CD8-positive, alpha-beta memory T cell (primary cell): ENCODE results near the gene HES3. TPM values are rescaled to one million over a fixed set of nuclear protein-coding genes. Genes with fewer than 3 reads are reported as not detected.

ENCODE experiments used
- CTCF ChIA-PET: fragments of 350-600 bp; sonication (Branson Sonifier 250); formaldehyde crosslinking; loops from one replicate; lab custom pipeline; 2021; ENCODE audit warnings: antibody characterized with exemption; lab: Charles Lee
- POLR2A ChIA-PET: fragments of 350-600 bp; sonication (Branson Sonifier 250); formaldehyde crosslinking; loops from one replicate; lab custom pipeline; 2021; ENCODE audit warnings: antibody characterized with exemption; lab: Charles Lee
- DNase-seq, 5 donors: peaks; one replicate each; pipeline versions ENCODE4 v3.0.0 to v3.0.0-alpha.2; 2020 to 2022; ENCODE audit warnings: mixed read lengths in 1 of 5
- H3K27ac ChIP-seq: one replicate; pipeline ENCODE4 v1.7.0; 2013; ENCODE audit warnings: low read depth, mild to moderate bottlenecking, low read length, moderate library complexity
- H3K27me3 ChIP-seq: 2 replicates; pipeline ENCODE4 v1.7.0; 2013; ENCODE audit warnings: low read length, mild to moderate bottlenecking; ENCODE audit not compliant: insufficient read depth, poor library complexity, severe bottlenecking
- H3K36me3 ChIP-seq: 2 replicates; pipeline ENCODE4 v1.7.0; 2013; ENCODE audit warnings: mild to moderate bottlenecking, low read length, moderate library complexity; ENCODE audit not compliant: insufficient read depth
- H3K4me1 ChIP-seq: 2 replicates; pipeline ENCODE4 v1.7.0; 2013; ENCODE audit warnings: mild to moderate bottlenecking, low read length, moderate library complexity; ENCODE audit not compliant: insufficient read depth
- H3K4me3 ChIP-seq: 2 replicates; pipeline ENCODE4 v1.7.0; 2013; ENCODE audit warnings: mild to moderate bottlenecking, low read length
- H3K9me3 ChIP-seq: 2 replicates; pipeline ENCODE4 v1.7.0; 2013; ENCODE audit warnings: mild to moderate bottlenecking, low read length
- H3K27ac Mint-ChIP-seq, 8 donors: one replicate each; pipeline ENCODE4 v1.8.0; 2020 to 2021; ENCODE audit warnings: mixed read lengths in 8 of 8, mild to moderate bottlenecking in 6 of 8, inconsistent platforms in 3 of 8, moderate library complexity in 3 of 8
- H3K27me3 Mint-ChIP-seq, 2 donors: one replicate each; pipeline ENCODE4 v1.8.0; 2020 to 2021; ENCODE audit warnings: mixed read lengths in 2 of 2, mild to moderate bottlenecking in 1 of 2, moderate library complexity in 1 of 2
- H3K36me3 Mint-ChIP-seq, 3 donors: one replicate each; pipeline ENCODE4 v1.8.0; 2020 to 2021; ENCODE audit warnings: mixed read lengths in 3 of 3, inconsistent platforms in 1 of 3, mild to moderate bottlenecking in 1 of 3
- H3K4me1 Mint-ChIP-seq, 3 donors: one replicate each; pipeline ENCODE4 v1.8.0; 2020 to 2021; ENCODE audit warnings: mixed read lengths in 3 of 3, inconsistent platforms in 1 of 3, mild to moderate bottlenecking in 1 of 3
- H3K4me3 Mint-ChIP-seq, 7 donors: one replicate each; pipeline ENCODE4 v1.8.0; 2020 to 2021; ENCODE audit warnings: mixed read lengths in 7 of 7, mild to moderate bottlenecking in 6 of 7, moderate library complexity in 4 of 7, inconsistent platforms in 2 of 7
- H3K9me3 Mint-ChIP-seq, 5 donors: one replicate each; pipeline ENCODE4 v1.8.0; 2020 to 2022; ENCODE audit warnings: mixed read lengths in 5 of 5, mild to moderate bottlenecking in 3 of 5, moderate library complexity in 2 of 5, inconsistent platforms in 1 of 5
- polyA plus RNA-seq: library from polyadenylated mRNA; unstranded; fragments of 300-500 nt; fragmentation: Illumina TruSeq; gene quantifications from one replicate; pipeline ENCODE4 v1.2.3, GENCODE V29; 2021
- total RNA-seq, 2 experiments: library from RNA; stranded (reverse); gene quantifications; one replicate each; pipeline ENCODE4 v1.2.3, GENCODE V29; 2021

The HES3 gene
- total and polyA plus RNA-seq, 3 experiments from 2014 or later, result not detected

GRCh38 chr1:6205849-6206519, 38.0 kb upstream of the HES3 start, which contains the start of gene RNF207:
RNF207 (plus strand) TSS chr1:6206119; CDS start chr1:6206536, 417 bp downstream.
- Histone ChIP-seq H3K4me1 (peaks cover 12% of the 10 kb centered on the region), H3K27ac (peak within 1 kb of the TSS; percentile 73), H3K36me3 (no peaks in the 10 kb centered on the region), H3K4me3 (peak within 1 kb of the TSS; percentile 47), H3K27me3 (peaks cover 12% of the 10 kb centered on the region), H3K9me3 (no peaks in the 10 kb centered on the region)
- POLR2A ChIA-PET, result interaction anchor here (0.5 kb wide), 1 partner anchor 435 kb away, joined by 3 read pairs; no protein-coding TSS in a partner anchor
- H3K36me3 Mint-ChIP-seq, result no peaks in the 10 kb centered on the region
- H3K4me3 Mint-ChIP-seq, result peak within 1 kb of the TSS; percentile 70 to 92 (median 73)
- DNase-seq, result peak in 4 of 5 donors; percentile 27 to 61 (median 46)
- H3K4me1 Mint-ChIP-seq, result peaks cover 2 to 19% (median 4%) of the 10 kb centered on the region in 3 donors
- peak within 1 kb of the TSS in 1 of 8 donors; percentile 40 for H3K27ac Mint-ChIP-seq
- CTCF ChIA-PET, result interaction anchor here (0.8 to 1.0 kb wide), 2 partner anchors 14 to 579 kb away, joined by 3 read pairs; no protein-coding TSS in a partner anchor
- no peaks in the 10 kb centered on the region for H3K9me3 Mint-ChIP-seq
- peaks cover 4 to 12% of the 10 kb centered on the region in 2 donors for H3K27me3 Mint-ChIP-seq

DNA sequence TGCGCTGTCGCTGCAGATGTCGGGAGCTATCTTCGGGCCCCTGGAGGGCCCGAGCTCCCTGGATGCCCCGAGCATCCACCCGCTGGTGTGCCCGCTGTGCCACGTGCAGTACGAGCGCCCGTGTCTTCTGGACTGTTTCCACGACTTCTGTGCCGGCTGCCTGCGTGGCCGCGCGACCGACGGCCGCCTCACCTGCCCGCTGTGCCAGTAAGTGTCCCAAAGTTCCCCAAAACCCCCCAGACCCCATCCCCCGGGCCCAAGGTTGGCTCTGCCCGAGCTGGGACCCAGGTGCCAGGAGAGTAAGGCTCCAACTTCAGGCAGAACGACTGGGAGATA, 37.5 kb upstream of the HES3 start:
- Mint-ChIP-seq H3K36me3 (no peaks in the 10 kb centered on the region), H3K4me1 (peaks cover 0 to 17% (median 4%) of the 10 kb centered on the region in 3 donors), H3K27ac (no peak overlapping the region), H3K9me3 (no peaks in the 10 kb centered on the region), H3K4me3 (peak overlapping the region; percentile 20 to 87 (median 63)), H3K27me3 (peaks cover 4 to 12% of the 10 kb centered on the region in 2 donors)
- H3K4me1 ChIP-seq, result peaks cover 12% of the 10 kb centered on the region
- ChIA-PET CTCF (interaction anchor here (0.8 to 1.0 kb wide), 2 partner anchors 15 to 578 kb away, joined by 3 read pairs; no protein-coding TSS in a partner anchor), POLR2A (interaction anchor here (0.5 kb wide), 1 partner anchor 435 kb away, joined by 3 read pairs; no protein-coding TSS in a partner anchor)
- no peak overlapping the region for H3K27ac ChIP-seq
- no peaks in the 10 kb centered on the region for H3K36me3 ChIP-seq
- H3K4me3 ChIP-seq, result peak overlapping the region; percentile 47
- no peak for DNase-seq
- H3K9me3 ChIP-seq, result no peaks in the 10 kb centered on the region
- peaks cover 12% of the 10 kb centered on the region for H3K27me3 ChIP-seq

DNA sequence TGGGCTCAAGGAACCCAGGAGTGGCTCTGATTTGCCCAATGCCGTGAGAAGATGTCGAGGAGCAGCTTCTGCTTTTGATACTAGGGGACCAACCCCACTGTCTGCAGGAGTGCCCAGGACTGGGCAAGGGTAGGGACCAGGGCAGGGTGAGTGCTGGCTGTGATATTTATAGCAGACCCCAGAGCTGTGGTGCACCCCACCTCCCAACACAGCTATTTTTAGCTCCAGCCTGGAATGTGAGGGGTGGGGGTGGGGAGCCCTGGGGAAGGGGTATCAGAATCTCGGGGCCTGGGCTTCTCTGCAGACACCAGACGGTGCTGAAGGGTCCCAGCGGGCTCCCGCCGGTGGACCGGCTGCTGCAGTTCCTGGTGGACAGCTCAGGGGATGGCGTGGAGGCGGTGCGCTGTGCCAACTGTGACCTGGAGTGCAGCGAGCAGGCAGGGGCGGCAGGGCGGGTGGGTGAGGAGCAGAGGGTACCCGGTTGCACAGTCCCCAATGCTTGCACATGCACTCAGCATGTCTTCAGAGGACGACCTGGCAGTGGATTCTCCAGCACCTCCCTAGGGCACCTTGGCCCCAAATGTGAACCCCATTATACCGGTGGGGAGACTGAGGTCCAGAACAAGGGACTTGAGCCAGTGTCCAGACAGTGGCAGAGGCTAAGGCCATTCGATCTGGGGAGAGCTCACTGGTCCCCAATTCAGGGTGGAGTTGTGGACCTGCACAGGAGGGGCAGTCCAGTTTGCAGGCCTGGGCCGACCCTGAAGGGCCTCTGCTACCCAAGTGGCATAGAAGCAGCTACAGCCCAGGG, 36.7 kb upstream of the HES3 start:
- H3K4me1 ChIP-seq, result peaks cover 12% of the 10 kb centered on the region
- H3K9me3 ChIP-seq, result no peaks in the 10 kb centered on the region
- peaks cover 12% of the 10 kb centered on the region for H3K27me3 ChIP-seq
- CTCF ChIA-PET, result interaction anchor here (0.8 to 1.3 kb wide), 3 partner anchors 16 to 577 kb away, joined by 3 read pairs; no protein-coding TSS in a partner anchor
- POLR2A ChIA-PET, result no interaction called here
- no peak overlapping the region for H3K4me3 ChIP-seq
- peaks cover 0 to 17% (median 4%) of the 10 kb centered on the region in 3 donors for H3K4me1 Mint-ChIP-seq
- no peaks in the 10 kb centered on the region for H3K36me3 Mint-ChIP-seq
- no peak for DNase-seq
- no peaks in the 10 kb centered on the region for H3K9me3 Mint-ChIP-seq
- peak overlapping the region; percentile 0 for H3K27ac ChIP-seq
- no peaks in the 10 kb centered on the region for H3K36me3 ChIP-seq
- no peak overlapping the region for H3K27ac Mint-ChIP-seq
- peaks cover 4 to 12% of the 10 kb centered on the region in 2 donors for H3K27me3 Mint-ChIP-seq
- H3K4me3 Mint-ChIP-seq, result peak overlapping the region in 6 of 7 donors; percentile 20 to 87 (median 48)

DNA sequence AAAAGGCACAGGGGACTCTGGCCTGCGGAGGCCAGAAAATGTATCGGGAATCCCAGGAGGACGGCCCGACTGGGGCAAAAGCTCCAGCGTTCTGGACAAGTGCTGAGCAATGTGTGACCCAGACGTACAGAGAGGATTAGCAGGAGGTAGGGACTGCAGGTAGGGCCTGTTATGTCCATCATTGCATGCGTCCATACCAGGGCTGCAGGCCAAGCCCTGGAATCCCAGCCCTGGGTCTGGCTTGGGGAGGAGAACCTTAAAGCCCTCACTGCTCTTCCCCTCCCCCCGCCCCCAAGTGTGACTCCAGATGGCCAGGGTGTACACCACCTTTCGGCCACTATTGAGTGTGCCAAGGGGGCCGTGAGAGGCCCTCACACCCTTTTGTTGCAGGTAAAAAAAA, 36.1 kb upstream of the HES3 start:
- H3K36me3 ChIP-seq, result no peaks in the 10 kb centered on the region
- peaks cover 12% of the 10 kb centered on the region for H3K4me1 ChIP-seq
- H3K27me3 ChIP-seq, result peaks cover 12% of the 10 kb centered on the region
- ChIA-PET CTCF (interaction anchor here (1.0 to 1.3 kb wide), 2 partner anchors 8 to 37 kb away, joined by 3 read pairs; no protein-coding TSS in a partner anchor), POLR2A (no interaction called here)
- Mint-ChIP-seq H3K27me3 (peaks cover 4 to 12% of the 10 kb centered on the region in 2 donors), H3K4me1 (peaks cover 0 to 17% (median 4%) of the 10 kb centered on the region in 3 donors), H3K36me3 (no peaks in the 10 kb centered on the region), H3K27ac (no peak overlapping the region), H3K9me3 (no peaks in the 10 kb centered on the region), H3K4me3 (peak overlapping the region in 2 of 7 donors; percentile 27 to 43)
- peak overlapping the region; percentile 0 for H3K27ac ChIP-seq
- H3K9me3 ChIP-seq, result no peaks in the 10 kb centered on the region
- no peak for DNase-seq
- no peak overlapping the region for H3K4me3 ChIP-seq

DNA sequence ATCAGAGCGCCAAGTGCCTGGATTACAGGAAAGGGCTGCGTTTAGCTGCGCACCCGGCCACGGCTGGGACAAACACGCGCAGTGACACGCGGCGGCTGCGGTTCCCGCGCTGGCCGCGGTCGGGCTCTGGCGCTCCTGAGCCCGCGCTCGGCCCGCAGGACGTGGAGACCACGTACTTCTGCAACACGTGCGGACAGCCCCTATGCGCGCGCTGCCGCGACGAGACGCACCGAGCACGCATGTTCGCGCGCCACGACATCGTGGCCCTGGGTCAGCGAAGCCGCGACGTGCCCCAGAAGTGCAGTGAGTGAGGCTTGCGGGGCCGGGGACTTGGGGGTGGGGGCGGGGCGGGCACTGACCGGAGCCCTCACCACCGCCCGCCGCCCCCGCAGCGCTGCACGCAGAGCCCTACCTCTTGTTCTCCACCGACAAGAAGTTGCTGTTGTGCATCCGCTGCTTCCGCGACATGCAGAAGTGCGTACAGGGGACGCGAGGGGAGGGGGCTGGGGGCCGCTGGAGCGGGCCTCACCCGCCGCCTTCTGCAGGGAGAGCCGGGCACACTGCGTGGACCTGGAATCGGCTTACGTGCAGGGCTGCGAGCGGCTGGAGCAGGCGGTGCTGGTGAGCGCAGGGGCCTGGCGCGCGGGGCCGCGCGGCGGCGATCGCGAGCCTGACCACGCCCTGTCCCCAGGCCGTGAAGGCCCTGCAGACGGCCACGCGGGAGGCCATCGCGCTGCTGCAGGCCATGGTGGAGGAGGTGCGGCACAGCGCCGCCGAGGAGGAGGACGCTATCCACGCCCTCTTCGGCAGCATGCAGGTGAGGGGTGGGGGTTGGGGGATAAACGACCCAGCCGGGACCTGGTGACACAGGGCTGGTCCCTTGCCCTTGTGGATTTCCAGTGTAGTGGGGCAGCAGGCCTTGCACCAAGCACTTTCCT, 35.0 kb upstream of the HES3 start:
- H3K9me3 Mint-ChIP-seq, result no peaks in the 10 kb centered on the region
- ChIA-PET POLR2A (no interaction called here), CTCF (interaction anchor here (1.0 to 1.1 kb wide), 2 partner anchors 9 to 36 kb away, joined by 3 read pairs; no protein-coding TSS in a partner anchor)
- peaks cover 12% of the 10 kb centered on the region for H3K4me1 ChIP-seq
- H3K27ac Mint-ChIP-seq, result peak overlapping the region in 1 of 8 donors; percentile 68
- H3K27ac ChIP-seq, result peak overlapping the region; percentile 51
- H3K4me3 Mint-ChIP-seq, result peak overlapping the region; percentile 20 to 59 (median 44)
- H3K9me3 ChIP-seq, result no peaks in the 10 kb centered on the region
- no peak overlapping the region for H3K4me3 ChIP-seq
- H3K36me3 Mint-ChIP-seq, result no peaks in the 10 kb centered on the region
- peaks cover 12% of the 10 kb centered on the region for H3K27me3 ChIP-seq
- H3K27me3 Mint-ChIP-seq, result peaks cover 4 to 12% of the 10 kb centered on the region in 2 donors
- H3K4me1 Mint-ChIP-seq, result peaks cover 0 to 17% (median 4%) of the 10 kb centered on the region in 3 donors
- no peak for DNase-seq
- no peaks in the 10 kb centered on the region for H3K36me3 ChIP-seq

DNA sequence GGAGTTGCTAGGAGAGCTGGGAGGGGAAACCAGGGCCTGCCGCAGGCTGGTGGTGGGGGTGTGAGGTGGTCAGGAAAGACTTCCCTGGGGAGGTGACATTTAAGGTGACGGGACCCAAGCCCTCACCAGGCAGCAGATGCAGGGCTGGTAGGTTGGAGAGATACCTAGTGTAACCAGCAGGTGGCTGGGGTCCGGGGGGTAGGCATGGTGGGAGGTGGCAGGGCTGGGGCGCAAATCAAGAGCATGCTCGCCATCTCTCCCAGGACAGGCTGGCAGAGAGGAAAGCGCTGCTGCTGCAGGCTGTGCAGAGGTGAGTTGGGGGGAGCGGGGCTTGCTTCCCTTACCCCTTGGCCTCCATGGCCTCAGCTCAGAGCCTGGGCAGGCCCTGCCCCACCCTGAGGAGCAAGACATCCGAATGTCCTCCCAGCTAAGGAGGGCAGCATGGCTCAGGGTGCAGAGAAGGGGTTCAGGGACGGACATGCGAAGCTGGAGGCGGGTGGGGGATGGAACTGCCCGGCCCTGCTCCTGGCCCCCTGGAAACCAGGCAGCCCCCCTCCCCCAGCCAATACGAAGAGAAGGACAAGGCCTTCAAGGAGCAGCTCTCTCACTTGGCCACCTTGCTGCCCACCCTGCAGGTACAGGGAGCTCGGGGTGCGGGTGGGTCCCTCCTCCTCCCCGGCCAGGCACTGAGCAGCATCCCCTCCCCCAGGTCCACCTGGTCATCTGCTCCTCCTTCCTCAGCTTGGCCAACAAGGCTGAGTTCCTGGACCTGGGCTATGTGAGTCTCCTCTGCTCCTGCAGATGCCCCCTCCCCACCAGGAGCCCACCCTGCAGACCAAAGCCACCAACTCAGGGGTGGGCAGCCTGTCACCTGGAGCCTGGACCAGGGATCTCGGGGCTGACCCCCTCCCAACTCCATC, 34.1 kb upstream of the HES3 start:
- DNase-seq, result no peak
- Histone ChIP-seq H3K4me3 (no peak overlapping the region), H3K27me3 (peaks cover 10% of the 10 kb centered on the region), H3K9me3 (no peaks in the 10 kb centered on the region), H3K4me1 (peaks cover 9% of the 10 kb centered on the region), H3K27ac (peak overlapping the region; percentile 51), H3K36me3 (no peaks in the 10 kb centered on the region)
- Mint-ChIP-seq H3K4me3 (peak overlapping the region in 5 of 7 donors; percentile 38 to 59 (median 52)), H3K9me3 (no peaks in the 10 kb centered on the region), H3K27me3 (peaks cover 4 to 12% of the 10 kb centered on the region in 2 donors), H3K36me3 (no peaks in the 10 kb centered on the region), H3K27ac (peak overlapping the region in 1 of 8 donors; percentile 68), H3K4me1 (peaks cover 0 to 14% (median 2%) of the 10 kb centered on the region in 3 donors)
- CTCF ChIA-PET, result interaction anchor here (1.1 kb wide), 1 partner anchor 35 kb away, joined by 3 read pairs; no protein-coding TSS in a partner anchor
- POLR2A ChIA-PET, result no interaction called here
